ENCODE measurements around the gene SPTBN4.

The SPTBN4 gene

GRCh38 chr19:40582467-40582866 is 115.7 kb downstream of the SPTBN4 start:
- no peak overlapping the region for H3K27ac ChIP-seq (ENCODE audit: insufficient read depth in 1 of 2, low read depth in 1 of 2, low read length in 2 of 2, poor library complexity in 1 of 2, severe bottlenecking in 2 of 2)
- peaks cover 4 to 32% (median 25%) of the 10 kb centered on the region in 4 experiments for H3K4me1 ChIP-seq (ENCODE audit: control extremely low read depth in 1 of 4, control insufficient read depth in 4 of 4, insufficient read depth in 4 of 4, low read length in 3 of 4)
- DNase-seq, result no peak
- H3K27me3 ChIP-seq (replicated peaks in 2 of 5; ENCODE audit: control insufficient read depth in 4 of 5, insufficient read depth in 5 of 5, low read length in 4 of 5), result no peaks in the 10 kb centered on the region
- H3K36me3 ChIP-seq (ENCODE audit: control insufficient read depth in 4 of 4, insufficient read depth in 4 of 4, low read length in 3 of 4), result peaks cover 14 to 64% (median 31%) of the 10 kb centered on the region in 4 experiments
- no peaks in the 10 kb centered on the region for H3K9me3 ChIP-seq (ENCODE audit: control extremely low read depth in 1 of 5, control insufficient read depth in 4 of 5, insufficient read depth in 2 of 5, low read depth in 1 of 5, low read length in 4 of 5)
- no peak overlapping the region for H3K4me3 ChIP-seq (ENCODE audit: control insufficient read depth in 1 of 7, extremely low read depth in 1 of 7, insufficient read depth in 4 of 7, low read depth in 2 of 7, low read length in 6 of 7)
- ChIA-PET POLR2A (no interaction called here), CTCF (interaction anchor here (1.0 kb wide), 1 partner anchor 17 kb away, joined by 4 read pairs; no protein-coding TSS in a partner anchor)
- WGBS (ENCODE audit: insufficient coverage), result 100% methylated on average over 1 of the region's 2 CpGs

DNA sequence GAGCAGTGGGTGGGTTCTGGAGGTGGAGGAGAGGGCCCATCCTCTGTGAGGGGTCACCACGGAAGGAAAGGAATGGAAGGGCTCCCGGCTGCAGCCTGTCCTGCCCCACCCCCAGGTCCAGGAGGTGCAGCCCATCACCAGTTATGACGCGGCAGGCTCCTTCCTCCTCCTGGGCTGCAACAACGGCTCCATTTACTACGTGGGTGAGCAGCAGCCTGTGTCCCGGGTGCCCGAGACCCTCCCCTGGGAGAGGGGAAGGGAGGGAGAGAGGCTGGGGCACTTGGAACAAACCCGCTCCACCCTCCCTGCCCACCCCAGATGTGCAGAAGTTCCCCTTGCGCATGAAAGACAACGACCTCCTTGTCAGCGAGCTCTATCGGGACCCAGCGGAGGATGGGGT is 116.5 kb downstream of the SPTBN4 start:
- ChIA-PET POLR2A (no interaction called here), CTCF (interaction anchor here (0.6 kb wide), 1 partner anchor 45 kb away, joined by 4 read pairs; no protein-coding TSS in a partner anchor)

DNA sequence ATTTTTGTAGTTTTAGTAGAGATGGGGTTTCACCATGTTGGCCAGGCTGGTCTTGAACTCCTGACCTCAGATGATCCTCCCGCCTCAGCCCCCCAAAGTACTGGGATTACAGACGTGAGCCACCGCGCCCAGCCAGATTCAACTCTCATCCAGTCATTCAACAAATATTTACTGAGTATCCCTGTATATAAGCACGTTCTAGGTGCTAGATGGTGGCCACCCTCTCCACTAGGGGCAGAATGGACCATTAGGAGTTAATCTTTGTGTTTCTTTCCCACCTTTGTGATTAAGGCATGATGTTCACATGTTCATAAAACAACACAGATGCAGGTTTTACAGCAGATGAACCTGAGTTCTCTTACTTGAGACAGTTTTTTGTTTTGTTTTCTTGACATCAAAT is 117.2 kb downstream of the SPTBN4 start:
- CTCF ChIA-PET, result interaction anchor here (0.6 kb wide), 1 partner anchor 46 kb away, joined by 4 read pairs; no protein-coding TSS in a partner anchor
- Histone ChIP-seq H3K4me3 (ENCODE audit: control insufficient read depth in 1 of 7, extremely low read depth in 1 of 7, insufficient read depth in 4 of 7, low read depth in 2 of 7, low read length in 6 of 7) (no peak overlapping the region), H3K27me3 (replicated peaks in 2 of 5; ENCODE audit: control insufficient read depth in 4 of 5, insufficient read depth in 5 of 5, low read length in 4 of 5) (no peaks in the 10 kb centered on the region), H3K36me3 (ENCODE audit: control insufficient read depth in 4 of 4, insufficient read depth in 4 of 4, low read length in 3 of 4) (peaks cover 14 to 78% (median 41%) of the 10 kb centered on the region in 4 experiments), H3K27ac (ENCODE audit: insufficient read depth in 1 of 2, low read depth in 1 of 2, low read length in 2 of 2, poor library complexity in 1 of 2, severe bottlenecking in 2 of 2) (no peak overlapping the region), H3K4me1 (ENCODE audit: control extremely low read depth in 1 of 4, control insufficient read depth in 4 of 4, insufficient read depth in 4 of 4, low read length in 3 of 4) (peaks cover 4 to 20% (median 18%) of the 10 kb centered on the region in 4 experiments), H3K9me3 (ENCODE audit: control extremely low read depth in 1 of 5, control insufficient read depth in 4 of 5, insufficient read depth in 2 of 5, low read depth in 1 of 5, low read length in 4 of 5) (no peaks in the 10 kb centered on the region)
- WGBS (ENCODE audit: insufficient coverage), result no CpG with 5 or more reads among the region's 5 CpGs
- POLR2A ChIA-PET, result no interaction called here
- DNase-seq, result peak in 1 of 3 donors; percentile 24

More for the DNA sequence above, 116.5 kb downstream of the SPTBN4 start:
- Histone ChIP-seq H3K27me3 (replicated peaks in 2 of 5; ENCODE audit: control insufficient read depth in 4 of 5, insufficient read depth in 5 of 5, low read length in 4 of 5) (no peaks in the 10 kb centered on the region), H3K4me1 (ENCODE audit: control extremely low read depth in 1 of 4, control insufficient read depth in 4 of 4, insufficient read depth in 4 of 4, low read length in 3 of 4) (peaks cover 4 to 24% (median 21%) of the 10 kb centered on the region in 4 experiments), H3K27ac (ENCODE audit: insufficient read depth in 1 of 2, low read depth in 1 of 2, low read length in 2 of 2, poor library complexity in 1 of 2, severe bottlenecking in 2 of 2) (no peak overlapping the region), H3K4me3 (ENCODE audit: control insufficient read depth in 1 of 7, extremely low read depth in 1 of 7, insufficient read depth in 4 of 7, low read depth in 2 of 7, low read length in 6 of 7) (no peak overlapping the region), H3K36me3 (ENCODE audit: control insufficient read depth in 4 of 4, insufficient read depth in 4 of 4, low read length in 3 of 4) (peaks cover 14 to 71% (median 37%) of the 10 kb centered on the region in 4 experiments), H3K9me3 (ENCODE audit: control extremely low read depth in 1 of 5, control insufficient read depth in 4 of 5, insufficient read depth in 2 of 5, low read depth in 1 of 5, low read length in 4 of 5) (no peaks in the 10 kb centered on the region)
- 96% methylated on average over 9 of the region's 14 CpGs for WGBS (ENCODE audit: insufficient coverage)
- no peak for DNase-seq

DNA sequence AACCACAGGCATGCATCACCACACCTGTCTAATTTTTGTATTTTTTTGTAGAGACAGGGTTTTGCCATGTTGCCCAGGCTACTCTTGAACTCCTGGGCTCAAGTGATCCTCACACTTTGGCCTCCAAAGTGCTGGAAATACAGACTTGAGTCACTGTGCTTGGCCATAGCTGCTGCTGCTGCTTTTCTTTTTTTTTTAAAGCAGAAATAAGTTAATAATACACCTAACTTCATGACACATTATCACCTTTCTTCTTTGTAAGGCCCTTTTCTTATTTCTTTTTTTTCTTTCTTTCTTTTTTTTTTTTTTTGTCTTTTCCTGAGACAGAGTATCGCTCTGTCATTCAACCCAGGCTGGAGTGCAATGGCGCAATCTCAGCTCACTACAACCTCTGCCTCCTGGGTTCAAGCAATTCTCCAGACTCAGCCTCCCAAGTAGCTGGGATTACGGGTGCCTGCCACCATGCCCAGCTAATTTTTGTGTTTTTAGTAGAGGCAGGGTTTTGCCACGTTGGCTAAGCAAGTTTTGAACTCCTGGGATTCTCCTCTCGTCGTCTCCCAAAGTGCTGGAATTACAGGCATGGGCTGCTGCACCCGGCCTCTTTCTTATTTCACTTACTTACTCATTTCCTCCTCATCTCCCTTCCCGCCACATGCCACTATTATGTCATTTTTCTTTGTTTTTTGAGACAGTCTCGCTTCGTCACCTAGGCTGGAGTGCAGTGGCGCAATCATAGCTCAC is 118.6 kb downstream of the SPTBN4 start:
- H3K27me3 ChIP-seq (replicated peaks in 2 of 5; ENCODE audit: control insufficient read depth in 4 of 5, insufficient read depth in 5 of 5, low read length in 4 of 5), result no peaks in the 10 kb centered on the region
- 99% methylated on average over 7 of the region's 11 CpGs for WGBS (ENCODE audit: insufficient coverage)
- DNase-seq, result no peak
- peaks cover 0 to 6% (median 4%) of the 10 kb centered on the region in 4 experiments for H3K4me1 ChIP-seq (ENCODE audit: control extremely low read depth in 1 of 4, control insufficient read depth in 4 of 4, insufficient read depth in 4 of 4, low read length in 3 of 4)
- POLR2A ChIA-PET, result no interaction called here
- H3K27ac ChIP-seq (ENCODE audit: insufficient read depth in 1 of 2, low read depth in 1 of 2, low read length in 2 of 2, poor library complexity in 1 of 2, severe bottlenecking in 2 of 2), result no peak overlapping the region
- no peaks in the 10 kb centered on the region for H3K9me3 ChIP-seq (ENCODE audit: control extremely low read depth in 1 of 5, control insufficient read depth in 4 of 5, insufficient read depth in 2 of 5, low read depth in 1 of 5, low read length in 4 of 5)
- peaks cover 14 to 78% (median 41%) of the 10 kb centered on the region in 4 experiments for H3K36me3 ChIP-seq (ENCODE audit: control insufficient read depth in 4 of 4, insufficient read depth in 4 of 4, low read length in 3 of 4)
- CTCF ChIA-PET, result no interaction called here
- H3K4me3 ChIP-seq (ENCODE audit: control insufficient read depth in 1 of 7, extremely low read depth in 1 of 7, insufficient read depth in 4 of 7, low read depth in 2 of 7, low read length in 6 of 7), result no peak overlapping the region

GRCh38 chr19:40585982-40586422 is 119.2 kb downstream of the SPTBN4 start:
- Histone ChIP-seq H3K4me1 (ENCODE audit: control extremely low read depth in 1 of 4, control insufficient read depth in 4 of 4, insufficient read depth in 4 of 4, low read length in 3 of 4) (peaks cover 0 to under 1% (median 0%) of the 10 kb centered on the region in 4 experiments), H3K4me3 (ENCODE audit: control insufficient read depth in 1 of 7, extremely low read depth in 1 of 7, insufficient read depth in 4 of 7, low read depth in 2 of 7, low read length in 6 of 7) (no peak overlapping the region), H3K27ac (ENCODE audit: insufficient read depth in 1 of 2, low read depth in 1 of 2, low read length in 2 of 2, poor library complexity in 1 of 2, severe bottlenecking in 2 of 2) (no peak overlapping the region), H3K9me3 (ENCODE audit: control extremely low read depth in 1 of 5, control insufficient read depth in 4 of 5, insufficient read depth in 2 of 5, low read depth in 1 of 5, low read length in 4 of 5) (no peaks in the 10 kb centered on the region), H3K36me3 (ENCODE audit: control insufficient read depth in 4 of 4, insufficient read depth in 4 of 4, low read length in 3 of 4) (peaks cover 11 to 75% (median 39%) of the 10 kb centered on the region in 4 experiments), H3K27me3 (replicated peaks in 2 of 5; ENCODE audit: control insufficient read depth in 4 of 5, insufficient read depth in 5 of 5, low read length in 4 of 5) (no peaks in the 10 kb centered on the region)
- POLR2A ChIA-PET, result no interaction called here
- DNase-seq, result no peak
- CTCF ChIA-PET, result no interaction called here
- WGBS (ENCODE audit: insufficient coverage), result 97% methylated on average over 2 of the region's 2 CpGs

GRCh38 chr19:40586611-40587010 is 119.8 kb downstream of the SPTBN4 start:
- Histone ChIP-seq H3K4me3 (ENCODE audit: control insufficient read depth in 1 of 7, extremely low read depth in 1 of 7, insufficient read depth in 4 of 7, low read depth in 2 of 7, low read length in 6 of 7) (no peak overlapping the region), H3K27ac (ENCODE audit: insufficient read depth in 1 of 2, low read depth in 1 of 2, low read length in 2 of 2, poor library complexity in 1 of 2, severe bottlenecking in 2 of 2) (no peak overlapping the region), H3K27me3 (replicated peaks in 2 of 5; ENCODE audit: control insufficient read depth in 4 of 5, insufficient read depth in 5 of 5, low read length in 4 of 5) (no peaks in the 10 kb centered on the region), H3K4me1 (ENCODE audit: control extremely low read depth in 1 of 4, control insufficient read depth in 4 of 4, insufficient read depth in 4 of 4, low read length in 3 of 4) (no peaks in the 10 kb centered on the region), H3K36me3 (ENCODE audit: control insufficient read depth in 4 of 4, insufficient read depth in 4 of 4, low read length in 3 of 4) (peaks cover 11 to 69% (median 36%) of the 10 kb centered on the region in 4 experiments), H3K9me3 (ENCODE audit: control extremely low read depth in 1 of 5, control insufficient read depth in 4 of 5, insufficient read depth in 2 of 5, low read depth in 1 of 5, low read length in 4 of 5) (no peaks in the 10 kb centered on the region)
- WGBS (ENCODE audit: insufficient coverage), result 99% methylated on average over 10 of the region's 14 CpGs
- POLR2A ChIA-PET, result no interaction called here
- CTCF ChIA-PET, result interaction anchor here (1.0 kb wide), 1 partner anchor 65 kb away, joined by 3 read pairs; no protein-coding TSS in a partner anchor
- no peak for DNase-seq

All from common myeloid progenitor, CD34-positive (primary cell).